GM08714 (cell line): ENCODE measurements around the gene FPGS.
"Not testable (repeated sequence)": the region's sequence is repeated elsewhere in the genome, so short reads cannot be mapped to it uniquely, and the experiment has no call there.

Experiments
- H3K4me3 ChIP-seq: fragments of 200-500 bp; sonication (Bioruptor generic); 2 replicates; pipeline ENCODE4 v1.5.1; 2014; ENCODE audit warnings: mild to moderate bottlenecking, low read length, inconsistent platforms
- ZNF274 ChIP-seq: IDR thresholded peaks from 2 replicates; pipeline ENCODE4 v1.6.1; 2012; ENCODE audit warnings: mild to moderate bottlenecking, low read depth, low read length

FPGS gene

DNA sequence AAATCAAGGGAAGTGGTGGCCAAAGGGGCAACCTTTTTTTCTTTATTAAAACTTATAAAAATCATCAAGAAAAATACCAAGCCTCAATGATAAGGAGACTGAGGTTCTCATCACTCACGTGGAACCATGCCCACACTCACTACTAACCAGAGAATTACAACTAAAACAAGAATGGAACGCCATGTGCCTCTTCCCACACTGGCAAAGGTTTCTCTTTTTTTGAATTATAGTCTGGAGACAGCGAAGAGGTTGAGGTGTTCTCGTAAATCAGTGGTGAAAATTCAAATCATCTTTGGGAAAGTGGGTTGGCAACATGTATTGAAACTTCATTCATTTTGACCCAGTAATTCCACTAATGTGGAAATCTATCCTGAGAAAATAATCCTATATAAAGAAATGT, 19.4 kb downstream of the FPGS start:
- TF ChIP-seq ZNF274 = no peak
- H3K4me3 ChIP-seq = no peak overlapping the region

DNA sequence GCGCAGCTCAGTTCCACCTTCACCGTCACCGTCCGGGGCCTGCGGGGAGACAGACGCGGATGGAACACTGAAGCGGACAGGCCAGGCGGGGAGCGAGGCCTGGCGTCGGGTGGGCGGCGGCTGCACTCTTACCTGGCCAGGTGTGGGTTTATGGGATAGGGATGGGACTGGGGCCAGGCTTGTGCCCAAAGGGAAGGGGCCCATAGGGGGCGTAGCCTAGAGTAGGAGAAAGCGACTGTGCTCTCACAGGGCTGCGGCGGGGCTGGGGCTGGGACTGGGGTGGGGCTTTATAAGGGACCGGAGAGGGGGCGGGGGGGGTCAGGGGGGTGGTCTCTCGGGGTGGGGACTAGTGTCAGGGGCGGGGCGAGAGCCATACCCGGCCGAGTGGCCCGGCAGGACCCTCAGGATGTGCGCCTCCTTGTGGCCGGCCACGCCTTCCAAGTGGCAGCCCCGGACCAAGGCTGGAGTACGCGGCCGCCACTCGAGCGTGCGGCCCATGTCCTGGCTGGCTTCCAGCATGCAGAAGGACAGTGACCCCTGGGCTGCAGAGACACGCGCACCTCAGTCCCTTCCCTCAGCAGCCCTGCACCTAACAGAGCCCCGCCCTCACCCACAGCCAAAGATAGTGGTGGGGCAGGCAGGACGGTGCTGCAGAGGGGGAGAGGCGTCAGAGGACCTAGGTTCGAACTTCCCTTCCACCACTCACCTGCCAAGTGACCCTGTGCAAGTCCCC, 22.8 kb downstream of the FPGS start:
- H3K4me3 ChIP-seq = no peak overlapping the region
- TF ChIP-seq ZNF274 = no peak

DNA sequence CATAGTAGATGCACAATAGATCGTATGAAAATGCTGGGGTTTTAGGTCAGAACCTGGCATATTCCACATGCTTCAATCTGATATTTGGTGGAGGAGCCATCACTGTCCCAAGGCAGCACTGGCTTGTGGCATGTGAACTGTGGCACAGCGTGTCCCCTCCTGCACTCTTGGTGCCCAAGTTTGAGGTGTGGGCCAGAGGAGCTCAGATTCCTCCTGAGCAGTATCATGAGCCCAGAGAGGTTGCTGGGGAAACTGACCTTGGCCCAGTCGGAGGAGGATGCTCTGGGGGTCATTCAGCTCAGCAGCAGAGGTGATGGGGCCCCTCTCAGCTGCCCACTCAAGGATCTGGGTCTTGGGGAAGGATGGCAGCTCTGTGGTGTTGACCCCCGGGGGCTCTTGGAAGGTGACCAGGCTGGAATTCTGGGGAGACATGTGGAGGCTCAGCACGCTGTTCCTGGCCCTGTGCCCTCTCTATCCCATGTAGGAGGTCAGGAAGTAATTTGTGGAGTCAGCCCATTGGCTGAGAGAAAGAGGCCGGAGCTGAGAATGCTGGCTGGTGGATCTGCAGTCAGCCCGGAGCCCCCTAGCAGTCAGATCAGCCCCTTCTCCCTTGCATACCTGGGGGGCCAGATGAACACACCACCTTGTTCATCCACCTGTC, 23.7 kb downstream of the FPGS start:
- H3K4me3 ChIP-seq = no peak overlapping the region
- TF ChIP-seq ZNF274 = no peak

DNA sequence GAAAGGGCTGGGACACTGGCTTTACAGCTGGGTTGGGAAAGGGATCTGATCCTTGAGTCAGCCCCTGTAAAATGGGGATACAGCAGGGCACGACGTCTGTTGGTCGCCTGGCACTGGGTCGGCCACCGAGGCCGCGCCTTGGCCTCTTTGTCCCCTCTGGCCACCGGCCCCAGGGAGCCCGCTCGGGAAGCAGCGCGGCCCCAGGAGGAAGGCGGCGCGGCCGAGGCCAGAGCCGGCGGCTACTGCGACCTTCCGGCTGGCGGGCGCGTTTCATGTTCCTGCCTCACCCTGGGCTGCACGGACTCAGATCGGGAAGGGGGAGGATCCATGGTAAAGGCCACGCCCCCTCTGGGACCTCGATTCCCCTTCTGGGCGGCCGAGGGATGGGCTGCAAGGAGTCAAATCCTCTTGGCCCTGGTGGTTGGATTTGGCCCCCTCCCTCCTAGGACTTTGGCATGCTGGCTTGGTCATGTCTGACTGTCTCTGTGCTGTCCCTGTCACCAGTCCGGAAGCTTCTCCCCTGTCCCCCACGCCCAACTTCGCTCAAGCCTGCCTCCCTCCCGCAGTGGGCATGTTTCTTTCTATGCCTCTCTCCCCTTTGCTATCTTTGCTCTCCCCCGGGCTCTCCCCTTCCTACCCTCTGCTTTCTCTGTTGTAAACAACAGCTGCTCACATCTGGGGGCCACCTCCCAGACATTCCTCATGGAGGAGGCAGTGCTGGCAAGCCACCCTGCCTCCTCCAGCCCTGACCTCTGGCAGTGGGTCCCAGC, 25.8 kb downstream of the FPGS start:
- TF ChIP-seq ZNF274 = no peak
- no peak overlapping the region for H3K4me3 ChIP-seq

DNA sequence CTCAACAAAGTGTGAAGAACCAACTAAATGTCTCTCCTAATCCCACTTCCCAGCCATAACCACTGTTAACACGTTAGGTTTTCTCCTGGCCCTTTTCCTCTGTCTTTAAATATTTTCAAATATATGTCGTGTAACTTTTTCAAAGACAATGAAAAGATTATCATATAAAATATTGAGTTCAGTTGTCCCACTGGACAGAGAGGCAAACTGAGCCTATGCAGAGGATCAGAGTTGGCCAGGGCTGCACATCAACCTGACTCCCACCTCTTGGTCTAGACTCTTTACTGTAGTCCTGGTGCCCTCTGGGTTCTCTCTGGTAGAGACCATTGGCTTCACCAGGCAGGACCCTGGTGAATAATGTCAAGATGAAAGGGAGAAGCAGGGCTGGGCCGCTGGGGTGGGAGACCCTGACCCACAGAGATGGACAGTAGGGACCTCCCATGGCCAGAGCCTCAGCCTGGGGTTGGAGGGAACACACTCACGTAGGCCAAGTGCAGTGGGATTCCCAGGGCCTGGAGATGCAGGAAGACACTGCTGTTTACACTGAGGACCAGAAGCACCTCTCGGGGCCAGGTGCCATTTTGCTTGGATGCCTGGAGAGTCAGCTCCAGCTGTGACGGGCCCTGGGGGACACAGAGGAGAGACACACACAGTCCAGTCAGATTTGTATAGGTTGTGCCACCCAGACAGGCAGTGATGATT, 26.7 kb downstream of the FPGS start:
- no peak for TF ChIP-seq ZNF274
- H3K4me3 ChIP-seq = no peak overlapping the region

DNA sequence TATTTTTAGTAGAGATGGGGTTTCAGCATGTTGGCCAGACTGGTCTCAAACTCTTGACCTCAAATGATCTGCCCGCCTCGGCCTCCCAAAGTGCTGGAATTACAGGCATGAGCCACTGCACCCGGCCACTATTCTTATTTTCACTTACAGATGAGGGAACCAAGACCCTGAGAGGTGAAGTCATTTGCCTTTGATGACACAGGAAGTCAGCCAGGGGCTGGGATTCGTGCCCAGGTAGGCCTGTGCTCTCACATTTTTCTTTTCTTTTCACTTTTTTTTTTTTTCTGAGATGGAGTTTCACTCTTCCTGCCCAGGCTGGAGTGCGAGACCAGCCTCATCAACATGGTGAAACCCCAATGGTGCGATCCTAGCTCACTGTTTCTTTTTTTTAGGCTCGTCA, 29.6 kb downstream of the FPGS start:
- no peak overlapping the region for H3K4me3 ChIP-seq
- no peak for TF ChIP-seq ZNF274

DNA sequence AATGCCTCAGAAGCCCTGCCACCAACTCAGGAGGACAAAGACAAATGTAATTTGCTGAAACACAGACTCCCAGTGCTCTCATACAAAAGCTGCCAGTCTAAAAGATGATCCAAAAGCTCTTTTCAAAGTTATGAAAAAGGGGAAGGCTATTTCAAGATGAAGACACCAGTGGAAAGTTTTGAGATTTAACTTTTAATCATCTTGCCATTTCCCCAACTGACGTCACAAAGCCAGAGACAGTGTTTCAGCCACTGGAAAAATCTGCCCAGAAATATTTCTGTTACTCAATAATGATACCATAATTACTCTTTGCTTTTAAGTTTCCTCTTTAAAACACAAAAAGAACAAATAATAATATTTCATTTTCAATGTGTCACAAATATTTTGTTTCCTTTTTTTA, 30.9 kb downstream of the FPGS start:
- no peak overlapping the region for H3K4me3 ChIP-seq
- no peak for TF ChIP-seq ZNF274

DNA sequence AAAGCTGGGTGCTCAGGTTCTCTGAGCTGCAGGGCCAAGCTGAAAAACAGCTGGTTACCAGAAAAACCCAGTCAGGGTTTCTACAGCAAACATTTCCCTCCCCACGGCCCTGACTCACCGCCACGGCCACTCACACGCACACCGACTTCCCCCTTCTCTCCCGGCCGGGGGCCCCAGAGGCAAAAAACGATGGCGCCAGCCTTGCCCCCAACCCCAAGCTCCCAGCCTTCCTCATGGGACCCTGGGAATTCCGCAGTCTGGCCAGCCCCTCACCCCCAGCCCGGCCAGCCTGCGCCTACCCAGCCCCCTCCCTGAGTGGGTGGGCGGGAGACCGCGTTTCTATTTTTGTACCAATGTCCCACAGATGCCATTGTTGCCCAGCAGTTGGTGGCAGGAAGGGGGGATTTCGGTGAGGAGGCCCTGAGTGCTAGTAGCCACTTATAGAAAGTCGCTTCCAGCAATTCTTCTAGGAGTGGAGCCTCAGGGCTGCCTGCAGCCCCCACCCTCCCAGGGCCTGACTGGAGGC, 33.4 kb downstream of the FPGS start:
- TF ChIP-seq ZNF274 = no peak
- no peak overlapping the region for H3K4me3 ChIP-seq

DNA sequence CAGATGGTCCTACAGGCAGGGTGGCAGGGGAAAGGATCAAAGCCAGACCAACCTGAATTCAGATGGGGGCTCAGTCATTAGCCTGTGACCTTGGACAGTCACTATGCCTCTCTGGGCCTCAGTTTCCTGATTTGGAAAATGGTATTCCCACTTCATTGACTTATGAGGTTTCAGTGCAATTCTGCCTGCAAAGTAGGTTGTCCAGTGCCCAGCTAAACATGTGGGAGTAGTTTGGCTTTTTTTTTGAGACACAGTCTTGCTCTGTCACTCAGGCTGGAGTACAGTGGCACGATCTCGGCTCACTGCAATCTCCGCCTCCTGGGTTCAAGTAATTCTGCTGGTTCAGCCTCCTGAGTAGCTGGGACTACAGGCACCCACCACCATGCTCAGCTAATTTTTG, 33.9 kb downstream of the FPGS start:
- H3K4me3 ChIP-seq = not testable (repeated sequence)

DNA sequence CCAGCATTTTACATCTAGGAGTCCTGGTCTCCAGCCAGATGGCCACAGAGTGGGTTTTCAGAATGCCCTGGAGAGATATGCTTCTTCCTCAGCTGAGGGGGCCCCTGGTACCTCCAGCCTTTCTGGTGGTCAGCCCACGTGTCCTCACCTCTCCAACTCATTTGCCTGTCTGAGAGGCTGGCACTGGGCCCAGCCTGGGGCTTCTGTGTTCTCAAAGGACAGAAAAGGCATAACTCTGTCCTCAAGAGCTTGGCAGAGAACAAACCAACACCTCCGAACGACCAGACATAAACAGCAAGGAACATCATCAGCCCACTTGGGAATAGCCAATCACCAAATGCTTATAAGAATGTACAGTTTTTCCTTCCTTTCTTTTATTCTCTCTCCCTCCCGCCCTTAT, 34.7 kb downstream of the FPGS start:
- no peak overlapping the region for H3K4me3 ChIP-seq
- no peak for TF ChIP-seq ZNF274

DNA sequence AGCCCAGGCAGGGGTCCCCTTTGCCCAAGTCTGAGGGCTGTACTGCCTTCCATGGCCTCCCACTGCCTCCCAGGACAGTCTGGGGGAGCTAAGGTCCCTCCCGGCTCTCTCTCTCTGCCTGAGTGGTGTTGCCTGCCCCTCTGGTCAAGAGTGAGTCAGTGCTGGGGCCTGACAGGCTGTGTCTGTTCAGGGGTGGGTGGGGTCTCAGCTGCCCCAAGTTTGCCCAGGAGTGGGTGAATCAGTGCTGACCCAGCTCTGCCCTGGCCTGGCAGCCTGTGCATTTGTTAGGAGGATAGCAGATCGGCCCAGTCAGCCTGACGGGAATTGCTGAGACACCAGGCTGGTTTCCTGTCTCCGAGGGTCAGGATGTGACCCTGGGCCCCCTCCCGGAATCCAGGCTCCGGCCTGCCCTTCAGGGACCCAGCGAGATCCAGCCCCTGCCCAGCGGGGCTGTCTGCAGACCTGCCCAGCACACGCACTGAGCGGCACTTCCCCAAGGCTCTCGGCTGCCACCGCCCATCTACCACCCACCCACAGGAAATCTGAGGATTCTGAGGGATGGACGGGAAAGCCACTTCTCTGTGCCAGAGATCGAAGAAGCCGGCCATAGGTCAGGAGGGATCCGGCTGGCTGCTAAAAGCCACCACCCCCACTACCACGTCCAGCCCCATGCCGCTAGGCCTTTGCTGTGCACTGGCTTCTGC, 35.8 kb downstream of the FPGS start:
- no peak overlapping the region for H3K4me3 ChIP-seq
- no peak for TF ChIP-seq ZNF274

DNA sequence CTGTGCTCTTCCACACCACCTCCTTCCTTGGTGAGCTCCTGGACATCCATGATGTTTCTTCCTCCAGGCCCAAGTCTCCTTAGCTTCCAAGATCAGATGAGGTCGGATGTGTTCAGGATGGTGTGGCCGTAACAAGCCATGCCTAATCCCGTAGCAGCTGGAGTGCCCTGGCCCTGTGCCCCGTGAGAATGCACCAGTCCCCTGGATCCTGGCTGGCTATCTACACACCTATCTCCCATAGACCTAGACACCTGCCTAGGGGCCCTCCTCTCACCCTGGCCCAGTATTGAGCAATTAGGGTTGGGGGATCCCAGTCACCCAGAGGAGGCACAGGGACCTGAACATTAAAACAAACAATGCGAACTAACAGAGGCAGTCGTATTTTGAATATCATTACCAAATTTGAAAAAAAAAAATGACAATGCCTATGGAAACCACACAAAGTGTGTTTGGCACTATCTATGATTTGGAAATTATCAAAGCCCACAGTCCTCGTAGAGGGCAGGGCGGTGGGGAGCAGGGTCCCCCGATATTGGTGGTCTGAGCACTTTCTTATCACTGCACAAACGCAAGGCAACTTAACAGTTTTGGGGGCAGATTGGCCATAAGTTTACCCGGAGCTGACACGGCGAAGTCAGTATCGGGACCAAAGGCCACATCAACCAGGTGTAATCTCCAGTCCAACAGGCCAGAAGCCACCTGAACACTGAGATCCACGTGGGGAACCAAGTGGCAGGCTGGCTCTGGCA, 38.6 kb downstream of the FPGS start:
- H3K4me3 ChIP-seq = no peak overlapping the region
- no peak for TF ChIP-seq ZNF274

DNA sequence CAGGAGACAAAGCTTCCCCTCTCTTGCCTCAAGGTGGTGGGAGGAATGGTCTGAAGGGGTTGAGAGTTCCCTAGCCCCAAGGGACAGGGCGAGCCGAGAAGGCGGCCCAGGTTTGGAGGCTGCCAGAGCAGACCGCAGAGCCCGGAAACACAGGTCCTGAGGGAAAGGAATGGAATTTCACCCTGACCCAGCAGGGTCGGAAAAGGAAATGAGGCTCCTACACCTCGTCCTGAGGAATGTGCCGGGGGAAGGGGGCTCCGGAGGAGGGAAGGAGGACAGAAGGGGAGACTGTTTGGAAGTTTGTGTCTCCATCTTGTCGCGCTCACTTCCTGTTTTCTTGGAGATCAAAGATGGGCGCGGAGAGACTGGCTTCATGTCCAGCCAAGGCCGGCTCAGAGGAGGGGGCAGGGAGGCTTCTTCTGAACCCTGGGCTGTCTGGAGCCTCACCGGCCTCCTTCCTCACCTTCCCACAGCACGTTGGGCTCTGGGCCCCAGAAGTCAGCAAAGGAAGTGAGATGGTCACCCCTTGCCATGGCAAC, 42.2 kb downstream of the FPGS start:
- H3K4me3 ChIP-seq = no peak overlapping the region
- no peak for TF ChIP-seq ZNF274

DNA sequence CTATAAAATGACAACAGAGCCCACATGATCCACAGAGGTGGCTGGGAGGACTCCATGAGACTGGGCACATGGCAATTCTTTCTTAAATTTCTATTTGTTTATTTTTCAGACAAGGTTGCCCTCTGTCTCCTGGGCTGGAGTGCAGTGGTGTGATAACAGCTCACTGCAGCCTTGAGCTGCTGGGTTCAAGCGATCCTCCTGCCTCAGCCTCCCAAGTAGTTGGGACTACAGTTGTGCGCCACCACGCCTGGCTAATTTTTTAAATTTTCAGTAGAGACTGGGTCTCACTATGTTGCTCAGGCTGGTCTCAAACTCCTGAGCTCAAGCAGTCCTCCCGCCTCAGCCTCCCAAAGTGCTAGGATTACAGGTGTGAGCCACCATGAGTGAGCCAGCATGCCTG, 42.9 kb downstream of the FPGS start:
- H3K4me3 ChIP-seq = not testable (repeated sequence)
